ENCODE data around the gene ADAMTSL1. TPM values are rescaled to one million over a fixed set of nuclear protein-coding genes. Genes with fewer than 3 reads are reported as not detected.

Gene ADAMTSL1
- total RNA-seq, 2 experiments from 2014 or later, result not detected

DNA sequence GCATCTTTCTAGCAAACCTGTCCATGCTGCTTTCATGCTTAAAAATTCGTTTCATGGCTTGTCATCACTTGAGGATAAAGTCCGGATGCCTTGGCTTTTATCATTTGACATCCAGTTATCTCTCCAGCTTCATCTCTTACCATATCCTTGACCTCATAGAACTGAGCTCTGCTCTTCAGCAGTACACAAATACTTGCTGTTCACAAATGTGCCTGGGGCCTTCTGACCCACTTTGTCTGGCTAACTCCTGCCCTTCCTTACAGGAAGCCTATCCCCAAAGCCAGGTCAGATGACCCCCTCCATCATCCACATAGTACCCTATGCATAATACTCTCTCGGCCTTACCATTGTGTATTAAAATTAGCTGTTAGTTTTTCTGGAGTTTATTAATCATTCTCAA, 310.0 kb downstream of the ADAMTSL1 start:
- Mint-ChIP-seq H3K36me3 (ENCODE audit: low read depth) (no peaks in the 10 kb centered on the region), H3K4me1 (no peaks in the 10 kb centered on the region), H3K27ac (no peak overlapping the region), H3K9me3 (ENCODE audit: low read depth) (no peaks in the 10 kb centered on the region), H3K4me3 (no peak overlapping the region), H3K27me3 (peaks cover 3% of the 10 kb centered on the region)
- intact Hi-C loops (cut with DNase I, micrococcal nuclease), result no loop called here
- ATAC-seq (no peak), DNase-seq (no peak)
- ChIA-PET CTCF (no interaction called here), POLR2A (no interaction called here)

DNA sequence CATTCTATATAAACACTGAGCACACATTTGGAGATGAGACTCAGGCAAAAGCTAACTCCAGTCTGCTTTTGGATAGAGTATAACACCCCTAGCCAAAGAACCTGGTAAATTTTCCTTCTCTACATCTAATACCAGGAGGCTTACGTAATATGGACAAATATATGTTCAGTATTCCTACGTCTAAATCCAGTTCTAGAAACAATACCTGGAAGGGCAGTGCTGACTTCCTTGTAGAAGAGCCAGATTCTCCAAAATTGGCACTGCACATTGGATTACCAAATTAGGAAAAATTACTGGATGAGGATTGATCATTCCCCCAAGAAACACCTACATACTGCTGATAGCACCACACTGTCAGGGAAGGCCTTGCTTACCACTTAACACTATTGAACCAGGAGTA, 311.7 kb downstream of the ADAMTSL1 start:
- ChIA-PET POLR2A (no interaction called here), CTCF (interaction anchor here (0.6 kb wide), 1 partner anchor 9 kb away, joined by 3 read pairs; no protein-coding TSS in a partner anchor)
- no peak overlapping the region for H3K4me3 Mint-ChIP-seq
- DNase-seq (no peak), ATAC-seq (no peak)
- peaks cover 3% of the 10 kb centered on the region for H3K27me3 Mint-ChIP-seq
- intact Hi-C loops (cut with DNase I, micrococcal nuclease), result no loop called here
- no peak overlapping the region for H3K27ac Mint-ChIP-seq
- no peaks in the 10 kb centered on the region for H3K9me3 Mint-ChIP-seq (ENCODE audit: low read depth)
- no peaks in the 10 kb centered on the region for H3K4me1 Mint-ChIP-seq
- H3K36me3 Mint-ChIP-seq (ENCODE audit: low read depth), result no peaks in the 10 kb centered on the region

DNA sequence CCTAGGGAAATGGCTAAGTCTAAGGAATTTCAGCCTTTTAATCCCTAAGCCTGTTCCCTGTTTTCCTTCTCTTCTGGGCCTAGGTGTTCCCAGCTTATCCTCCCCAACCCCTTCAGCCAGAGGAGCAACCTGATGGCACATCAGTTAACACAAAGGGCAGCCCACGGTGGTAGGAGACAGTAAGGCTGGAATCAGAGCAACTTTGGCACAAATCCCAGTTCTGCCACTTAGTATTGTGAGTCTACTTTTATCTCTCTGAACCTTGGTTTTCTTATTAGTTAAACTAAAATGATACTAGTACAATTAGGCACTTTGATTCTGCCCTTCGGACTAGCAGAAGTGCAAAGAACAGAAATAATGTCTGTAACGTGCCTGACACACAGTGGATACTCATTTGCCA, 312.2 kb downstream of the ADAMTSL1 start:
- DNase-seq, result no peak
- CTCF ChIA-PET, result interaction anchor here (0.6 kb wide), 1 partner anchor 9 kb away, joined by 3 read pairs; no protein-coding TSS in a partner anchor
- POLR2A ChIA-PET, result no interaction called here
- Mint-ChIP-seq H3K27ac (no peak overlapping the region), H3K4me3 (no peak overlapping the region), H3K9me3 (ENCODE audit: low read depth) (no peaks in the 10 kb centered on the region), H3K4me1 (no peaks in the 10 kb centered on the region), H3K36me3 (ENCODE audit: low read depth) (no peaks in the 10 kb centered on the region), H3K27me3 (peaks cover 3% of the 10 kb centered on the region)
- intact Hi-C loops (cut with DNase I, micrococcal nuclease), result no loop called here
- no peak for ATAC-seq

DNA sequence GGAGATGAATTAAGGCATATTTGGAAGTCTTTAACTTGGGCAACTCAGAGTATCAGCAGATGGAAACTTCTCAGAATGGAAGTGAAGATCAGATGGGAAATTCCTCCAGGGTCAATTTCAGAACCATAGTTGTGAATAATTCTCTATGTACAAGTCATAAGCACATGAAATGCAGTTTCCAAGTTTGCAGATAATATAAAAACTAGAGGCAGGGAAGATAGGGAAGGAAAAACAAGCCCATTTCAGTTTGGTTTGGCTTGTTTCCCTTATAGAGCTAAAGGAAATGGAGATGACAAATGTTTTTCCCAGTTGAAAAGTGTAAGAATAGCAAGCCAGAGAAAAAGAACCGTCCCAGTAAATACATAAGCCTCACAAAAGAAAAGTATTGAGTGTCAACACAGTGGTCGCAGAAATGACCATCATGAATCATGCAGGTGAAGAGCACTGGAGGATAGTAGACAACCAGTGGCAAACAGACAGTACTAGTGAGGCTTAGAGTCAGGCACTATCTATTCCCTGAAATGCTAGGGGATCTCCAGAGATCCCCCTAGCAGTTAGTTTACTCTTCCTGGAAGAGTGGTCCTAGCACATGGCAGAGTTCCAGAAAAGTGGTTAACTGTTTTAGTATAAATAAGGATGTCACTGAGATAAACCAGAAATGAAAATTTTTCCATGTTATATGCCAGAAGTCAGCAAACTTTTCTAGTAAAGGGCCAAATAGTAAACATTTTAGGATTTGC, 313.1 kb downstream of the ADAMTSL1 start:
- intact Hi-C loops (cut with DNase I, micrococcal nuclease), result no loop called here
- ChIA-PET CTCF (no interaction called here), POLR2A (no interaction called here)
- Mint-ChIP-seq H3K4me1 (no peaks in the 10 kb centered on the region), H3K36me3 (ENCODE audit: low read depth) (no peaks in the 10 kb centered on the region), H3K27me3 (no peaks in the 10 kb centered on the region), H3K27ac (no peak overlapping the region), H3K4me3 (no peak overlapping the region), H3K9me3 (ENCODE audit: low read depth) (no peaks in the 10 kb centered on the region)
- ATAC-seq (no peak), DNase-seq (no peak)

DNA sequence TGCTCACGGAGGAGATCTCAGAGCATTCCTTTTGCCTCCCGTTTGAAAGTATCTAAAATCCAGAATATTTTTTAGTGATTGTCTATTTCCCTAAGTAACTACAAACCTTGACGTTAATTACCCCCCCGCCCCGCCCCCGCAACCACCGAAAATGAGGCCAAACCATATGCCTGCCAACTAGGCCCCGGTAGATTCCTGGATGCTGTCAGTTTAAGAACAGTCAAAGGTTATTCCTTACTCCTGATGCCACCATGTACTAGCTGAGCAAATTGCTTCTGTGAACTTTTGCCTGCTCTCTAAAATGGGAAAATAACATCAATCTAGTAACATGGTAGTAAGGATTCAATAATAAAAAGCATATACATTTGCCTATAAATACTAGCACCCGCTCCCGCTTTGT, 314.3 kb downstream of the ADAMTSL1 start:
- POLR2A ChIA-PET, result no interaction called here
- Mint-ChIP-seq H3K27ac (no peak overlapping the region), H3K4me1 (no peaks in the 10 kb centered on the region), H3K9me3 (ENCODE audit: low read depth) (no peaks in the 10 kb centered on the region), H3K27me3 (no peaks in the 10 kb centered on the region), H3K4me3 (no peak overlapping the region), H3K36me3 (ENCODE audit: low read depth) (no peaks in the 10 kb centered on the region)
- CTCF ChIA-PET, result no interaction called here
- DNase-seq (no peak), ATAC-seq (no peak)
- intact Hi-C loops (cut with DNase I, micrococcal nuclease), result no loop called here

DNA sequence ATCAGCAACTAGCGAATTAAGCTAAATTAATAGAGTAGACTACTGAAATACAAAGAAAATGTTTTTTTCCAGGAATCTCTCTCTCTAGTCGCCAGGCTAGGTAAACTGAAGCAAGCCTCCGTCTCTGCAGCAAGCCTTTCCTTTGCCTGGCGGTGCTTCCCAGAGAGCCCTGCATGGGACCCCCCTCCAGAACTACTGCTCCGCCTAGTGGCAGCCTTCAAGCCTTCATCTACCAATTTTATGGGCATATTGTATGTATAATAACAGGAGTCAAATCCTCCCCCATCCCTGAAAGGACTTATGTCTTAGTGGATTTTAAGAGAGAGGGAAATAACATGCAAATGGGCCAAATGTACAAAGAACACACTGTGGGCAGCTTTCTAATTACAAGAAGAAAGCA, 317.1 kb downstream of the ADAMTSL1 start:
- H3K4me1 Mint-ChIP-seq, result no peaks in the 10 kb centered on the region
- DNase-seq (peak; percentile 4), ATAC-seq (no peak)
- CTCF ChIA-PET, result interaction anchor here (0.6 kb wide), 1 partner anchor 112 kb away, joined by 3 read pairs; no protein-coding TSS in a partner anchor
- intact Hi-C loops (cut with DNase I, micrococcal nuclease), result loop anchor here in 1 of 2 experiments (10.0 kb wide), 1 partner anchor 234 kb away; no protein-coding TSS in a partner anchor
- no peak overlapping the region for H3K27ac Mint-ChIP-seq
- H3K4me3 Mint-ChIP-seq, result no peak overlapping the region
- H3K36me3 Mint-ChIP-seq (ENCODE audit: low read depth), result no peaks in the 10 kb centered on the region
- H3K27me3 Mint-ChIP-seq, result peaks cover 2% of the 10 kb centered on the region
- POLR2A ChIA-PET, result no interaction called here
- no peaks in the 10 kb centered on the region for H3K9me3 Mint-ChIP-seq (ENCODE audit: low read depth)

DNA sequence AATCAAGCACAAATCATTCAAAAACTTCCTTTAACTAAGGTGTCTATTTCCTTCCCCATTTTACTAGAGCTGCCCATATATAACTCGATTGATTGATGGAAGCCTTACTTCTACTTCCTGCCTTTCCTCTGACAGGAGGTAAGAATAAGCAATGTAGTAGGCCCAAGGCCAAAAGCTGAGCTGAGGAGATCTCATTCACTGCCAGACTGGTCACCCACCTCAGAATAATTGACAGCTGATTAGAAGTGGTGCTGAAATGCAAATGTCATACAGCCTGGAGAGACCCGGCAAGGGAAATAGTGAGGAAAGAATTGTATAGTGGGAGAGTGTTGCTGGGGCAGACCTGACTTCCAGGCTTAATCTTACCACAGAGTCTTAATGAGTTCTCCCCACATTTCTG, 319.2 kb downstream of the ADAMTSL1 start:
- Mint-ChIP-seq H3K27ac (no peak overlapping the region), H3K27me3 (peaks cover 2% of the 10 kb centered on the region), H3K9me3 (ENCODE audit: low read depth) (no peaks in the 10 kb centered on the region), H3K4me1 (no peaks in the 10 kb centered on the region), H3K36me3 (ENCODE audit: low read depth) (no peaks in the 10 kb centered on the region), H3K4me3 (no peak overlapping the region)
- DNase-seq (no peak), ATAC-seq (no peak)
- POLR2A ChIA-PET, result no interaction called here
- intact Hi-C loops (cut with DNase I, micrococcal nuclease), result loop anchor here in 1 of 2 experiments (10.0 kb wide), 1 partner anchor 232 kb away; no protein-coding TSS in a partner anchor
- CTCF ChIA-PET, result interaction anchor here (0.9 to 1.6 kb wide), 3 partner anchors 12 to 40 kb away, joined by 3 to 4 read pairs (median 3); no protein-coding TSS in a partner anchor

DNA sequence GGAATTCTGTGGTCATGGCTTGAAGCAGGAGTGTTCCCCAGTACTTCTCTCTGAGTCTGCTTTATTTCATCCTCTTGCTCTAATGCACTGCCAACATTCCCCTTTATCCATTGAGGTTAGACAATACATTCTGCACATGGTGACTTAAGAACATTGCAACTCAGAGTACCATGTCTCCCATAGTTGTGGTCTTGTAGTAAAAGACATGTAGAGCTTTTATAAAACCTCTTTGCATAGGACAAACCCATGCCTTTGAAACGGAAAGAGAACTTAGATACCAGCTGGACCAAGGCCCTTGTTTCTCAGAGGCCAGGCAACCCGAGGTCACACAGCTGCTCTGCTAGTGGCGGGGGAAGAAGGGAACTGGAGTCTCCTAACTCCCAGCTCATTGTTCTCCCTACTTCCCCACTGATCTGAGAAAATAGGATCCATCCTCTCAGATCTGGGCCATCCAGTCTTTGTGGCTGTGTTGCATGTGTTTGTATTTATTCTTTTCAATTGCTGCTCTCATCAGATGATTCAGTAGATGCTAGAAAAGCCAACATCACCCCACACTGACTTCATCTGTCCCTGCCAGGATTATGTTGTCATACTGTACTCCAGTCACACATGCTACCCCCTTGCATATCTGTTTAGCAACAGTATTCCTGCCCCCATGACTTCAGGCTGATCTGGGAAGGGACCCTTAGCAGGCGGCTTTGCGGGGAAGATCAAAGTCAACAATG, 322.2 kb downstream of the ADAMTSL1 start:
- Mint-ChIP-seq H3K4me1 (no peaks in the 10 kb centered on the region), H3K27ac (no peak overlapping the region)

DNA sequence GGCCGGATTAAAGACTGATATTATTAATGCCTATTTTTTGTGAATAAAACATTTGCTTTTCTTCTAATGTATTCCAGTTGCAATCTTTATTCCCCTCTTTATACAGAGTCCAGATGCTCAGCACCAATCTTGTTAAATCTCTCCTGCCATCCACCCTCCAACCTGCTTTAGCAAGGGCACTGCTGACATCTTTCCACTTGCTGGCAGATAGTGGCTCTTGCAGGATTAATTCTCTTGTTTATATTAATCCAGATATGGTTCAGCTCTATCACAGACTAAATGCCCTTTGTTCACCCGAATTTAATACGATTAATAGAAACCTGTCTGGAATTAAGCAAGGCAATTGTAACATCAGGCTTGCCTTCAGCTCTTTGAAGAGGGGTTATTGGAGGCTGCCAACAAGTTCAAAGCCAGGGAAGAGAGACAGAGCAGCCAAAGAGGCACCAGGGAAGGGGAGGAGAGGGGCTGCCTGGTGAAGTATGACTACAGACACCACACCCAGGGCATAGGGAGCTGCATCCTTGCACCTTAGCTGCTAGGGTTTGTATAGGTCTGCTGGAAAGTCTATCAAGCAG, 322.8 kb downstream of the ADAMTSL1 start:
- intact Hi-C loops (cut with DNase I, micrococcal nuclease), result loop anchor here in 1 of 2 experiments (10.0 kb wide), 1 partner anchor 228 kb away; no protein-coding TSS in a partner anchor
- Mint-ChIP-seq H3K4me1 (no peaks in the 10 kb centered on the region), H3K36me3 (ENCODE audit: low read depth) (no peaks in the 10 kb centered on the region), H3K9me3 (ENCODE audit: low read depth) (peaks cover 4% of the 10 kb centered on the region), H3K4me3 (no peak overlapping the region), H3K27ac (no peak overlapping the region), H3K27me3 (peaks cover 5% of the 10 kb centered on the region)
- DNase-seq (no peak), ATAC-seq (no peak)
- ChIA-PET POLR2A (no interaction called here), CTCF (no interaction called here)

More for the DNA sequence above, 322.2 kb downstream of the ADAMTSL1 start:
- ChIA-PET CTCF (interaction anchor here (0.7 kb wide), 1 partner anchor 11 kb away, joined by 3 read pairs; no protein-coding TSS in a partner anchor), POLR2A (no interaction called here)
- ATAC-seq (no peak), DNase-seq (no peak)
- Mint-ChIP-seq H3K9me3 (ENCODE audit: low read depth) (no peaks in the 10 kb centered on the region), H3K27me3 (peaks cover 2% of the 10 kb centered on the region), H3K36me3 (ENCODE audit: low read depth) (no peaks in the 10 kb centered on the region), H3K4me3 (no peak overlapping the region)
- intact Hi-C loops (cut with DNase I, micrococcal nuclease), result loop anchor here in 1 of 2 experiments (10.0 kb wide), 1 partner anchor 229 kb away; no protein-coding TSS in a partner anchor

- ATAC-seq, result no peak
- ChIA-PET POLR2A (no interaction called here), CTCF (no interaction called here)
- H3K4me3 Mint-ChIP-seq, result no peak overlapping the region
- H3K27me3 Mint-ChIP-seq, result peaks cover 5% of the 10 kb centered on the region
- no peak for DNase-seq
- intact Hi-C loops (cut with DNase I, micrococcal nuclease), result loop anchor here in 1 of 2 experiments (10.0 kb wide), 1 partner anchor 227 kb away; no protein-coding TSS in a partner anchor
- no peak overlapping the region for H3K27ac Mint-ChIP-seq
- no peaks in the 10 kb centered on the region for H3K36me3 Mint-ChIP-seq (ENCODE audit: low read depth)
- H3K4me1 Mint-ChIP-seq, result no peaks in the 10 kb centered on the region
- H3K9me3 Mint-ChIP-seq (ENCODE audit: low read depth), result peaks cover 4% of the 10 kb centered on the region
Measured at GRCh38 chr9:18798106-18798505, 324.2 kb downstream of the ADAMTSL1 start.

DNA sequence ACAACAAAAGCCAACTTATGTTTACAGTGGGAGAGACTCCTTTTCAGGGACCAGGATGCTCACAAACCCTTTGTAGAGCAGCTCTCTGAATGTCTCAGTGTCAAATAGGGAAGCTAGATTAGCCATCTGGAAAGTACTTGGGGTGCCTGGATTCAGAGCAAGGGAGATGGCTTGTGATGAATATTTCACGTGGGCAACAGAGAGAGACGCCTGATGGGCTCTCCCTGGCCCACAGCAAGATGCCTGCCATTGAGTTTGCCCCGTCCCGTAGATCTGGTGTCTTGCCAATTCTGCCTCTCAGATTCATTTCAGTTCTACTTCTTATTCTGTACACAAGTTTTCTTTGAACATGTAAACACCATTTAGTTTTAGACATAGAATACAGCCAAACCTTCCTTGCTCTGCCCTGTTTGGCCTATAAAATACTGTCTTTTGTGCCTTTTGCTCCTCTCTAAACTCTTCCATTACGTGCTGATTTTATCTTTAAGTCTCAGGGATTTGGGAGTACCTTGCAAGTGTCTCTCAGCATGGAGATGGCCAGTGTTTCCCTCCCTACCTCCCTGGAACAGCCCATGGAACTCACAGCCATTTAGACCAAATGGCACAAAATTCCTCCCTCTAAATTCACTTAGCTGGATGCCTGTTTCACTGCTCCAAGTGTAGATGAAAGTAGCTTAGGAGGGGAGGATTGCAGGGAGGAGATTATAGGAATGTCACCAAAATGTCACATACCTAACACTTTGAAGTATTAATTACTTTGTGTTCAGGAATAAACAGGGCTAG, 324.7 kb downstream of the ADAMTSL1 start:
- ATAC-seq, result no peak
- DNase-seq, result no peak
- CTCF ChIA-PET, result no interaction called here
- Mint-ChIP-seq H3K27ac (no peak overlapping the region), H3K36me3 (ENCODE audit: low read depth) (no peaks in the 10 kb centered on the region), H3K27me3 (peaks cover 5% of the 10 kb centered on the region), H3K4me1 (no peaks in the 10 kb centered on the region), H3K9me3 (ENCODE audit: low read depth) (peaks cover 4% of the 10 kb centered on the region), H3K4me3 (no peak overlapping the region)
- intact Hi-C loops (cut with DNase I, micrococcal nuclease), result loop anchor here in 1 of 2 experiments (10.0 kb wide), 1 partner anchor 226 kb away; no protein-coding TSS in a partner anchor
- POLR2A ChIA-PET, result no interaction called here

Measured in activated CD4-positive, alpha-beta T cell treated with anti-CD3 and anti-CD28 coated beads for 36 hours (primary cell).